Measurements from ENCODE around the gene FAP.

FAP gene

GRCh38 chr2:162242586-162243280 lies 512 bp downstream of the FAP start:
- peak; percentile 49 for DNase-seq (ENCODE audit: low spot score)

GRCh38 chr2:162241571-162241970 lies 1.7 kb downstream of the FAP start:
- no peak for DNase-seq (ENCODE audit: low spot score)

- DNase-seq (ENCODE audit: low spot score) = no peak
Measured at GRCh38 chr2:162234620-162235462, 8.4 kb downstream of the FAP start.

- no peak for DNase-seq (ENCODE audit: low spot score)
Measured at GRCh38 chr2:162233197-162233596, 10.0 kb downstream of the FAP start.

GRCh38 chr2:162232671-162233070 lies 10.6 kb downstream of the FAP start:
- DNase-seq (ENCODE audit: low spot score) = no peak

GRCh38 chr2:162232027-162232426 lies 11.2 kb downstream of the FAP start:
- no peak for DNase-seq (ENCODE audit: low spot score)

GRCh38 chr2:162230761-162231160 lies 12.5 kb downstream of the FAP start:
- DNase-seq (ENCODE audit: low spot score) = no peak

GRCh38 chr2:162226836-162227235 lies 16.4 kb downstream of the FAP start:
- DNase-seq (ENCODE audit: low spot score) = no peak

- peak; percentile 44 for DNase-seq (ENCODE audit: low spot score)
Measured at GRCh38 chr2:162221064-162221463, 22.2 kb downstream of the FAP start.

GRCh38 chr2:162220368-162220767 lies 22.9 kb downstream of the FAP start:
- no peak for DNase-seq (ENCODE audit: low spot score)

GRCh38 chr2:162219426-162219825 lies 23.8 kb downstream of the FAP start:
- no peak for DNase-seq (ENCODE audit: low spot score)

GRCh38 chr2:162217598-162217997 lies 25.6 kb downstream of the FAP start:
- no peak for DNase-seq (ENCODE audit: low spot score)

- no peak for DNase-seq (ENCODE audit: low spot score)
Measured at GRCh38 chr2:162215162-162215561, 28.1 kb downstream of the FAP start.

GRCh38 chr2:162212366-162212765 lies 30.9 kb downstream of the FAP start:
- DNase-seq (ENCODE audit: low spot score) = no peak

- DNase-seq (ENCODE audit: low spot score) = no peak
Measured at GRCh38 chr2:162211732-162212131, 31.5 kb downstream of the FAP start.

- DNase-seq (ENCODE audit: low spot score) = no peak
Measured at GRCh38 chr2:162210385-162210784, 32.9 kb downstream of the FAP start.

- no peak for DNase-seq (ENCODE audit: low spot score)
Measured at GRCh38 chr2:162202203-162202602, 41.0 kb downstream of the FAP start.

GRCh38 chr2:162200636-162201035 lies 42.6 kb downstream of the FAP start:
- DNase-seq (ENCODE audit: low spot score) = no peak

GRCh38 chr2:162199913-162200312 lies 43.3 kb downstream of the FAP start:
- DNase-seq (ENCODE audit: low spot score) = no peak

- DNase-seq (ENCODE audit: low spot score) = no peak
Measured at GRCh38 chr2:162198239-162198638, 45.0 kb downstream of the FAP start.

- DNase-seq (ENCODE audit: low spot score) = no peak
Measured at GRCh38 chr2:162197069-162197825, 46.0 kb downstream of the FAP start.

- DNase-seq (ENCODE audit: low spot score) = no peak
Measured at GRCh38 chr2:162196638-162197037, 46.6 kb downstream of the FAP start.

- no peak for DNase-seq (ENCODE audit: low spot score)
Measured at GRCh38 chr2:162188451-162188850, 54.8 kb downstream of the FAP start.
